ENCODE data around the gene FXYD6. TPM values are rescaled to one million over a fixed set of nuclear protein-coding genes. Genes with fewer than 3 reads are reported as not detected.

The FXYD6 gene
- total and polyA plus RNA-seq, 3 donors from 2014 or later = 186 to 439 (median 191) TPM

DNA sequence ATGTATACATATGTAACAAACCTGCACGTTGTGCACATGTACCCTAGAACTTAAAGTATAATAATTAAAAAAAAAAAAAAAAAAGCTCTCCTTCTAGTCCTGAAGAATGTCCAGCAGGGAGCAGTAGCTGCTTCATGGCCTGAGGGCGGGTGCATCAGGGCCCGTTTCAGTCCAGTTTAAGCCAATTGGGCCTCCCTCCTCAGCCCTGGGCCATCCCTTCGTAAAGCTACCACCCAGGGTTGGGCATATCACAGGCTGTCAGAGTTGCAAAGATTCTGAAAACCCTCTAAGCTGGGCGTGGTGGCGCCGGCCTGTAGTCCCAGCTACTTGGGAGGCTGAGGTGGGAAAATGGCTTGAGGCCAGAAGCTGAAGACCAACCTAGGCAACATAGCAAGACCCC lies 47.3 kb upstream of the FXYD6 start:
- Histone ChIP-seq H3K9me3 (no peaks in the 10 kb centered on the region), H3K27ac (no peak overlapping the region), H3K4me3 (no peak overlapping the region), H3K36me3 (ENCODE audit: low read depth, missing control alignments) (no peaks in the 10 kb centered on the region), H3K4me1 (no peaks in the 10 kb centered on the region), H3K27me3 (no peaks in the 10 kb centered on the region)
- TF ChIP-seq, protein P1, sequence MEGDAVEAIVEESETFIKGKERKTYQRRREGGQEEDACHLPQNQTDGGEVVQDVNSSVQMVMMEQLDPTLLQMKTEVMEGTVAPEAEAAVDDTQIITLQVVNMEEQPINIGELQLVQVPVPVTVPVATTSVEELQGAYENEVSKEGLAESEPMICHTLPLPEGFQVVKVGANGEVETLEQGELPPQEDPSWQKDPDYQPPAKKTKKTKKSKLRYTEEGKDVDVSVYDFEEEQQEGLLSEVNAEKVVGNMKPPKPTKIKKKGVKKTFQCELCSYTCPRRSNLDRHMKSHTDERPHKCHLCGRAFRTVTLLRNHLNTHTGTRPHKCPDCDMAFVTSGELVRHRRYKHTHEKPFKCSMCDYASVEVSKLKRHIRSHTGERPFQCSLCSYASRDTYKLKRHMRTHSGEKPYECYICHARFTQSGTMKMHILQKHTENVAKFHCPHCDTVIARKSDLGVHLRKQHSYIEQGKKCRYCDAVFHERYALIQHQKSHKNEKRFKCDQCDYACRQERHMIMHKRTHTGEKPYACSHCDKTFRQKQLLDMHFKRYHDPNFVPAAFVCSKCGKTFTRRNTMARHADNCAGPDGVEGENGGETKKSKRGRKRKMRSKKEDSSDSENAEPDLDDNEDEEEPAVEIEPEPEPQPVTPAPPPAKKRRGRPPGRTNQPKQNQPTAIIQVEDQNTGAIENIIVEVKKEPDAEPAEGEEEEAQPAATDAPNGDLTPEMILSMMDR (IDR thresholded peaks at IDR 0.05) = no peak
- TF ChIP-seq POLR2A (IDR thresholded peaks at IDR 0.05) = no peak
- DNase-seq = no peak
- intact Hi-C loops (cut with DNase I; ENCODE audit: low total_unique reads) = no loop called here
- 70 to 81% methylated on average over 4 to 7 of the region's 7 CpGs for WGBS, 2 donors

DNA sequence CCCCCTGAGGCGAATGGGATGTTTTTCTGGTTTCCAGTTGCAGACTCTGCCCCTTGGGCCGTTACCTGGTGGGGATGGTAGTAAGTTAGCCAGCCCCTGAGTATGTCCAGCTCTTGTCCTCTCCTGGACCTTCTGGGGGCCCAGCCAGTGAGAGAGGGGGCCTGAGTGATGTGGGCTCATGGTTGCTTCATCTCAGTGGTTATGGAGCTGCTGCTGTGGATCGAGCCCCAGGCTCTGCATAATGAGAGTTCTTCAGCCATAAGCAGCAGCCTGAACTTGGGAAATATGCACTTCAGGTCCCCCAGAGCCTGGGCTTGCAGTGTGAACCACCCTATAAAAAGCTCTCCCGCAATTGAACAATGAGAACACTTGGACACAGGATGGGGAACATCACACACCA lies 46.8 kb upstream of the FXYD6 start:
- WGBS, 2 donors = 87 to 93% methylated on average over 3 to 4 of the region's 4 CpGs
- intact Hi-C loops (cut with DNase I; ENCODE audit: low total_unique reads) = no loop called here
- Histone ChIP-seq H3K27ac (no peak overlapping the region), H3K9me3 (no peaks in the 10 kb centered on the region), H3K4me3 (no peak overlapping the region), H3K36me3 (ENCODE audit: low read depth, missing control alignments) (no peaks in the 10 kb centered on the region), H3K27me3 (no peaks in the 10 kb centered on the region), H3K4me1 (no peaks in the 10 kb centered on the region)
- no peak for TF ChIP-seq POLR2A (IDR thresholded peaks at IDR 0.05)
- TF ChIP-seq, protein P1 (IDR thresholded peaks at IDR 0.05) = no peak
- DNase-seq = no peak

DNA sequence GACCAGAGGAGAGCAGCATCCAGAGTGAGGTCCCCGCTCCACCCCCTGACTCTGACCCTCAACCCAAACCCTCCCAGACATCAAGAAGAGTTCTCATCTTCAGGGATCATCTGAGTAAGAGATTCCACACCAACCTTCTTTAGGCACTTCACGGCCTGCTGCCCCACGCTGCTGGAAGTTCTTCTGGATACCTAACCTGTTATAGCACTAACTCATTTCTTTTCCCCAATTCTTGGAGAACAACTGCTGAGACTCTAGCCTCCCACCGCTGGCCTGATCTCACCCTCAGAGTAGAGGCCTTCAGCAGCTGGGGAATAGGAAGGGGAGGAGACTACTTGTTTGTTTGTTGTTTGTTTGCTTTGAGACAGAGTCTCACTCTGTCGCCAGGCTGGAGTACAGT lies 45.4 kb upstream of the FXYD6 start:
- H3K9me3 ChIP-seq = no peaks in the 10 kb centered on the region
- DNase-seq = no peak

DNA sequence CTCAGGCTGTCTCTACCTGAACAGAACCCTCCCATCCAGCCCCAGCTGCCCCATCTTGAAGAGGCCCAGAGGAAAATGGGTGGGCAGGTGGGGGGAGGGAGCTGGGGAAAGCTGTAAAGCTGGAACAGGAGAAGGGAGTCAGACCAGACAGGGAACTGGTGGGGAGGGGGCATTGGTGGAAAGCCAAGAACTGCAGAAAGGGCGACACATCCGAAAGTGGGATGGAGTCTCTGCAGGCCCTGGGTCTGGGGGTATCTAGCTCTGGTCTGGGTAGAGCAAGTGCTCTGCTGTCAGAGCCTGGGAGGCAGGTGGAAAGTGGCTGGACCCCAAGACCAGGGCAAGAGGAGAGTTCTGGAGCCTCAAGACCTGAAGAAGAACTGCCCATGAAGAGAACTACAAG lies 45.0 kb upstream of the FXYD6 start:
- no peak for TF ChIP-seq POLR2A (IDR thresholded peaks at IDR 0.05)
- TF ChIP-seq, protein P1 (IDR thresholded peaks at IDR 0.05) = no peak
- DNase-seq = no peak
- Histone ChIP-seq H3K27me3 (no peaks in the 10 kb centered on the region), H3K9me3 (no peaks in the 10 kb centered on the region), H3K27ac (no peak overlapping the region), H3K4me1 (no peaks in the 10 kb centered on the region), H3K36me3 (ENCODE audit: low read depth, missing control alignments) (no peaks in the 10 kb centered on the region), H3K4me3 (no peak overlapping the region)
- 97 to 100% methylated on average over 2 of the region's 2 CpGs for WGBS, 2 donors
- intact Hi-C loops (cut with DNase I; ENCODE audit: low total_unique reads) = no loop called here

More for the DNA sequence above, 45.4 kb upstream of the FXYD6 start:
- H3K36me3 ChIP-seq (ENCODE audit: low read depth, missing control alignments) = no peaks in the 10 kb centered on the region
- 97 to 100% methylated on average over 5 of the region's 5 CpGs for WGBS, 2 donors
- no peak overlapping the region for H3K4me3 ChIP-seq
- no peak overlapping the region for H3K27ac ChIP-seq
- no peaks in the 10 kb centered on the region for H3K4me1 ChIP-seq
- intact Hi-C loops (cut with DNase I; ENCODE audit: low total_unique reads) = no loop called here
- no peaks in the 10 kb centered on the region for H3K27me3 ChIP-seq
- TF ChIP-seq POLR2A (IDR thresholded peaks at IDR 0.05) = no peak
- TF ChIP-seq, protein P1 (IDR thresholded peaks at IDR 0.05) = no peak

DNA sequence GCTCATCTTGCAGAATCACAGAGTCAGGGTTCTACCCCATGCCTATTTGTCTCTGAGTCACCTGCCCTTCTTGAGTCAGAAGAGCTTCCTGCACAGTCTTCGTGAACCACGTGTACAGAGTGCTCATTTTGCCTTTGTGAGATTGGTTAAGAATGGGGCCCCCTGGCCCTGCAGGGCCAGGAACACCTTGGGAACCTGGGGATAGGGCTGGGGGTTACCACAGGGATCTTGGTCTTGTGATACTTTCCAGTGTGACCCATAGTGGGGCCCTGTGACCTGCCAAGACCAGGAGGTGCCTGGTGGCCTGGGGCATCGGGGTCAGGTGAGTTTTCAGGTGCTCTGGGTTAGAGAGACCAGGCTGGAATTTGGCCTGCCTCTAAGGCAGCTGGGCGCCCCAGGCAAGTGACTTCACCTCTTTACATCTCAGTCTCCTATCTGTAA lies 43.3 kb upstream of the FXYD6 start:
- Histone ChIP-seq H3K27me3 (no peaks in the 10 kb centered on the region), H3K4me1 (no peaks in the 10 kb centered on the region), H3K27ac (no peak overlapping the region), H3K4me3 (no peak overlapping the region), H3K9me3 (no peaks in the 10 kb centered on the region), H3K36me3 (ENCODE audit: low read depth, missing control alignments) (no peaks in the 10 kb centered on the region)
- 92 to 93% methylated on average over 4 of the region's 4 CpGs for WGBS, 2 donors
- intact Hi-C loops (cut with DNase I; ENCODE audit: low total_unique reads) = no loop called here
- TF ChIP-seq, protein P1 (IDR thresholded peaks at IDR 0.05) = no peak
- no peak for TF ChIP-seq POLR2A (IDR thresholded peaks at IDR 0.05)
- DNase-seq = no peak

Data from testis (tissue), 3 donors.